ENCODE measurements around the gene GOLIM4. TPM values are rescaled to one million over a fixed set of nuclear protein-coding genes. Genes with fewer than 3 reads are reported as not detected.

The GOLIM4 gene
- total RNA-seq, 4 donors from 2014 or later: 13.0 to 20.8 (median 17.8) TPM

DNA sequence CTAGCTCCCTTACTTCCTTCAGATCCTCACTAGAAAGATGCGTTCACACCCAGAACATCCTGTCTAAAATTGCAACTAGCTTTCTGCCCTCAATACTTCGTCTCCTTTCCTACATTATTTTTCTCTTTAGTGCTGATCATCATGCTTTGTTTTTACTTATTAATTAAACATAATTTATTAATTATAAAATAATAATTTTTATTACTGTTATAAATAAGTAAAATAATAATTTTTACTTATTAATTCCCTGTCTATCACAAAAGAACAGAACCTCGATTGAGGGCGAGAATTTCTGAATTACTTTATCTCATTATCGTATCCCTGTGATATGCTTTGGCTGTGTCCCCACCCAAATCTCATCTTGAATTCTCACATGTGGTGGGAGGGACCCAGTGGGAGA is 41.3 kb downstream of the GOLIM4 start:
- in situ Hi-C loops (cut with MboI; ENCODE audit: low sequenced_read_pairs in 4 of 4): loop anchor here in 1 of 4 donors (5.0 kb wide), 1 partner anchor 38 kb away; no protein-coding TSS in a partner anchor
- H3K36me3 ChIP-seq: no peaks in the 10 kb centered on the region
- TF ChIP-seq POLR2A (IDR thresholded peaks at IDR 0.05): no peak
- TF ChIP-seq, protein P1, sequence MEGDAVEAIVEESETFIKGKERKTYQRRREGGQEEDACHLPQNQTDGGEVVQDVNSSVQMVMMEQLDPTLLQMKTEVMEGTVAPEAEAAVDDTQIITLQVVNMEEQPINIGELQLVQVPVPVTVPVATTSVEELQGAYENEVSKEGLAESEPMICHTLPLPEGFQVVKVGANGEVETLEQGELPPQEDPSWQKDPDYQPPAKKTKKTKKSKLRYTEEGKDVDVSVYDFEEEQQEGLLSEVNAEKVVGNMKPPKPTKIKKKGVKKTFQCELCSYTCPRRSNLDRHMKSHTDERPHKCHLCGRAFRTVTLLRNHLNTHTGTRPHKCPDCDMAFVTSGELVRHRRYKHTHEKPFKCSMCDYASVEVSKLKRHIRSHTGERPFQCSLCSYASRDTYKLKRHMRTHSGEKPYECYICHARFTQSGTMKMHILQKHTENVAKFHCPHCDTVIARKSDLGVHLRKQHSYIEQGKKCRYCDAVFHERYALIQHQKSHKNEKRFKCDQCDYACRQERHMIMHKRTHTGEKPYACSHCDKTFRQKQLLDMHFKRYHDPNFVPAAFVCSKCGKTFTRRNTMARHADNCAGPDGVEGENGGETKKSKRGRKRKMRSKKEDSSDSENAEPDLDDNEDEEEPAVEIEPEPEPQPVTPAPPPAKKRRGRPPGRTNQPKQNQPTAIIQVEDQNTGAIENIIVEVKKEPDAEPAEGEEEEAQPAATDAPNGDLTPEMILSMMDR (IDR thresholded peaks at IDR 0.05 in 4 of 5, conservative IDR thresholded peaks at IDR 0.05 in 1 of 5): no peak
- no peaks in the 10 kb centered on the region for H3K27me3 ChIP-seq
- DNase-seq (no peak), ATAC-seq (no peak)
- no peak overlapping the region for H3K4me3 ChIP-seq
- H3K27ac ChIP-seq: no peak overlapping the region
- no peaks in the 10 kb centered on the region for H3K9me3 ChIP-seq
- intact Hi-C loops (cut with DNase I; ENCODE audit: low total_unique reads): no loop called here
- peaks cover 32 to 39% of the 10 kb centered on the region in 2 donors for H3K4me1 ChIP-seq

DNA sequence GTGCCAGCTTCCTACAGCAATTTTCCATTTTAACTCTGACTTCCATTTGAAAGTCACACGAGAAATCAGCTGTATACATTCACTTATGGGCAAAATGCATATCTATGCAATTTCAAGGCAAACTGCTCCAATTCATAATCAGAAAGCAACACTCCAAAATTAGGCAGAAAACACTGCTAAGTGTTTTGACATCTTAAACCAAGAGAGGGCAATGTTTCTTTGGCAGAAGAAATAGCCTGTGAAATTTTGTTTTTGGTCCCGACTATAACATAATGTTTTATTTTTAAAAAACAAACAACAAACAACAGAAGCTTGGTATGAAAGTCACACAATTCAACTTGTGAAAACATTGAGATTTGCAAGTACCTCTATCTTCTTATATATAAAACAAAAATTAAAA is 42.6 kb downstream of the GOLIM4 start:
- no peak overlapping the region for H3K4me3 ChIP-seq
- no peaks in the 10 kb centered on the region for H3K36me3 ChIP-seq
- intact Hi-C loops (cut with DNase I; ENCODE audit: low total_unique reads): no loop called here
- in situ Hi-C loops (cut with MboI; ENCODE audit: low sequenced_read_pairs in 4 of 4): loop anchor here in 1 of 4 donors (5.0 kb wide), 1 partner anchor 39 kb away; no protein-coding TSS in a partner anchor
- no peak for DNase-seq
- H3K4me1 ChIP-seq: peaks cover 36 to 45% of the 10 kb centered on the region in 2 donors
- H3K27me3 ChIP-seq: no peaks in the 10 kb centered on the region
- no peak for ATAC-seq
- peak overlapping the region in 3 of 4 donors; percentile 73 to 86 (median 76) for H3K27ac ChIP-seq
- TF ChIP-seq, protein P1 (IDR thresholded peaks at IDR 0.05 in 4 of 5, conservative IDR thresholded peaks at IDR 0.05 in 1 of 5): no peak
- TF ChIP-seq POLR2A (IDR thresholded peaks at IDR 0.05): no peak
- H3K9me3 ChIP-seq: no peaks in the 10 kb centered on the region

DNA sequence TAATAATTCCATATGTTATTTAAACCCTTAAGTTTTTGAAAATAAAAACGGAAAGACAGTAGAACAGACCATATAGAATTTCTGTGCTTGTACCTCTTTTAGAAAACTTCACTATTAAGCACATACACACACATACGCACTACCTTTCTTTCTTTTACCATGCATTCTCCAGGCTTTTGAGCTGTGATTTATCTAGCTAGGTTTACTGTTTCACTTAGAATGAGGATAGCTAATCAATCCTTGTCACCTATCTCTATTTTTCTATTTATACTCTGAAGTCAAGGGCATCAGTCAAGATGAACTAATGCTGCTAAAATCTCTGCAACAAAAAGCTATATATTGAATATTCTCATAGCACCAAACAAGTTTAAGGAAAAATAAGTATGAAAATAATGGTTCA is 43.2 kb downstream of the GOLIM4 start:
- intact Hi-C loops (cut with DNase I; ENCODE audit: low total_unique reads): no loop called here

DNA sequence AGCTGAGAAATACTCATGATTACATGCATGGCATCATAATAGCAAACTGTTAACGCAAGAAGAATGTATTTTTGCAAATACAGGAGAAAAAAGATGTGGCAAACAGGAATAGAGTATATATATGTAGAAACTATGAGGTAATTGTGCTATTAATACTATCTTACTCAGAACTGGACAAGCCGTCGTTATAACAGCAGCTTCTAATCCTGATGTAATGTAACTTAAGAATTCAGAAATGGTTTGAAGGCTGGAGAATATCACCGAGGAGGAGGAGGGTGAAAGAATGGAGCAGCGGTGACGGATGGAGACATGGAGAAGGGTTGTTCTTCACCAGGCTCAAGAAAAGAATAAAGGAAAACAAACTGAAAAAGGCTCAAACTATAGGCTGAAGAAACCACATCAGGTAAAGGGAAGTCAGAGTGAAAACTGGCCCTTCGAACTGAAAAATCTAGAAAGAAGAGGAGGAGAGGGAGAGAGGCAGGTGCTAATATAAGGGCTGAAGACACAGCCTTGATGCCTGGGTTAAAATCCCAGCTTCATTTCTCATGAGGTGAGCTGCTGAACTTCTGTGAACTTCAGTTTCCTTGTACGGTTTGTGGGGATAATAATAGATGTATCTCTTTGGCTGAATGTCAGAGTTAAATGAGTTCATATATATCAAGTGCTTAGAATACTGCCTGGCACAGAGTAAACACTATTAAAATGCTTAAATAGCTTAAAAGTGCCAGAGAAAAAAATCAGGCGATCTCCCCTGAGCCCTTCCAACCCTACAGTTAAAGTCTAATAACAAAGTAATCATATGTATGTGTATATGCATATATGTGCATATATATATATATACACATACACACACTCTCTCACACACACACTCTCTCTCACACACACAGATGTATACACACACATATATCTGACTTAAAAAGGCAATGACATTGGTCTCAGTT is 43.9 kb downstream of the GOLIM4 start:
- in situ Hi-C loops (cut with MboI; ENCODE audit: low sequenced_read_pairs in 4 of 4) (loop anchor here in 1 of 4 donors (5.0 kb wide), 1 partner anchor 40 kb away; no protein-coding TSS in a partner anchor), intact Hi-C loops (cut with DNase I; ENCODE audit: low total_unique reads) (loop anchor here (1.0 kb wide), 1 partner anchor 44 kb away; the partner anchor contains the start of gene GOLIM4)
- TF ChIP-seq POLR2A (IDR thresholded peaks at IDR 0.05): no peak
- TF ChIP-seq, protein P1 (IDR thresholded peaks at IDR 0.05 in 4 of 5, conservative IDR thresholded peaks at IDR 0.05 in 1 of 5): no peak
- ATAC-seq: peak; percentile 89 to 94
- H3K27ac ChIP-seq: peak overlapping the region; percentile 68 to 86 (median 74)
- no peak for DNase-seq
- peak overlapping the region; percentile 9 to 29 (median 28) for H3K4me3 ChIP-seq
- no peaks in the 10 kb centered on the region for H3K27me3 ChIP-seq
- peaks cover 36 to 45% of the 10 kb centered on the region in 2 donors for H3K4me1 ChIP-seq
- no peaks in the 10 kb centered on the region for H3K36me3 ChIP-seq
- H3K9me3 ChIP-seq: no peaks in the 10 kb centered on the region

More for the DNA sequence above, 43.2 kb downstream of the GOLIM4 start:
- no peak for TF ChIP-seq POLR2A (IDR thresholded peaks at IDR 0.05)
- TF ChIP-seq, protein P1 (IDR thresholded peaks at IDR 0.05 in 4 of 5, conservative IDR thresholded peaks at IDR 0.05 in 1 of 5): no peak
- Histone ChIP-seq H3K4me3 (no peak overlapping the region), H3K36me3 (no peaks in the 10 kb centered on the region), H3K27ac (peak overlapping the region; percentile 68 to 86 (median 74)), H3K4me1 (peaks cover 36 to 45% of the 10 kb centered on the region in 2 donors), H3K27me3 (no peaks in the 10 kb centered on the region), H3K9me3 (no peaks in the 10 kb centered on the region)
- ATAC-seq (no peak), DNase-seq (no peak)
- in situ Hi-C loops (cut with MboI; ENCODE audit: low sequenced_read_pairs in 4 of 4): loop anchor here in 1 of 4 donors (5.0 kb wide), 1 partner anchor 40 kb away; no protein-coding TSS in a partner anchor
